Brain microvascular endothelial cell (primary cell): Measurements from ENCODE around the gene NTF3.
A peak's percentile ranks its signal among the peaks of the same experiment; 100 is the strongest.

Experiments used
- DNase-seq: peaks from one replicate; pipeline ENCODE4 v3.0.0-alpha.2; 2020
- H3K27ac ChIP-seq: fragments of 250-450 bp; sonication (Bioruptor Pico); 2 replicates; pipeline ENCODE4 v1.5.1; 2020; ENCODE audit warnings: mild to moderate bottlenecking, moderate library complexity
- H3K27me3 ChIP-seq: fragments of 250-450 bp; sonication (Bioruptor Pico); replicated peaks from 2 replicates; pipeline ENCODE4 v1.5.1; 2020; ENCODE audit warnings: mild to moderate bottlenecking
- H3K36me3 ChIP-seq: fragments of 250-450 bp; sonication (Bioruptor Pico); replicated peaks from 2 replicates; pipeline ENCODE4 v1.5.1; 2020; ENCODE audit warnings: mild to moderate bottlenecking
- H3K4me3 ChIP-seq: 2 replicates; pipeline ENCODE4 v1.5.1; 2011; ENCODE audit warnings: low read depth, mild to moderate bottlenecking, control low read depth, low read length, moderate library complexity
- CTCF ChIP-seq: IDR thresholded peaks from 2 replicates; pipeline ENCODE4 v1.5.1; 2011; ENCODE audit warnings: low read depth, mild to moderate bottlenecking, moderate library complexity, low read length, control low read depth, inconsistent platforms; ENCODE audit errors: missing control alignments
- in situ Hi-C: cut with HindIII; loops from 2 replicates; pipeline ENCODE4 v1.10.0; 2017; ENCODE audit warnings: low sequenced_read_pairs, low pct_ligation_motif_present

NTF3 gene

GRCh38 chr12:5428332-5429221 lies 3.3 kb upstream of the NTF3 start:
- Histone ChIP-seq H3K36me3 (no peaks in the 10 kb centered on the region), H3K4me3 (no peak overlapping the region), H3K27me3 (peaks cover 42% of the 10 kb centered on the region), H3K27ac (no peak overlapping the region)
- in situ Hi-C loops: no loop called here
- DNase-seq: peak; percentile 44
- TF ChIP-seq CTCF: peak; percentile 61

- Histone ChIP-seq H3K36me3 (no peaks in the 10 kb centered on the region), H3K27ac (no peak overlapping the region), H3K4me3 (no peak overlapping the region), H3K27me3 (peaks cover 54% of the 10 kb centered on the region)
- in situ Hi-C loops: no loop called here
- no peak for DNase-seq
- no peak for TF ChIP-seq CTCF
Measured at GRCh38 chr12:5429741-5430557, 2.0 kb upstream of the NTF3 start.

DNA sequence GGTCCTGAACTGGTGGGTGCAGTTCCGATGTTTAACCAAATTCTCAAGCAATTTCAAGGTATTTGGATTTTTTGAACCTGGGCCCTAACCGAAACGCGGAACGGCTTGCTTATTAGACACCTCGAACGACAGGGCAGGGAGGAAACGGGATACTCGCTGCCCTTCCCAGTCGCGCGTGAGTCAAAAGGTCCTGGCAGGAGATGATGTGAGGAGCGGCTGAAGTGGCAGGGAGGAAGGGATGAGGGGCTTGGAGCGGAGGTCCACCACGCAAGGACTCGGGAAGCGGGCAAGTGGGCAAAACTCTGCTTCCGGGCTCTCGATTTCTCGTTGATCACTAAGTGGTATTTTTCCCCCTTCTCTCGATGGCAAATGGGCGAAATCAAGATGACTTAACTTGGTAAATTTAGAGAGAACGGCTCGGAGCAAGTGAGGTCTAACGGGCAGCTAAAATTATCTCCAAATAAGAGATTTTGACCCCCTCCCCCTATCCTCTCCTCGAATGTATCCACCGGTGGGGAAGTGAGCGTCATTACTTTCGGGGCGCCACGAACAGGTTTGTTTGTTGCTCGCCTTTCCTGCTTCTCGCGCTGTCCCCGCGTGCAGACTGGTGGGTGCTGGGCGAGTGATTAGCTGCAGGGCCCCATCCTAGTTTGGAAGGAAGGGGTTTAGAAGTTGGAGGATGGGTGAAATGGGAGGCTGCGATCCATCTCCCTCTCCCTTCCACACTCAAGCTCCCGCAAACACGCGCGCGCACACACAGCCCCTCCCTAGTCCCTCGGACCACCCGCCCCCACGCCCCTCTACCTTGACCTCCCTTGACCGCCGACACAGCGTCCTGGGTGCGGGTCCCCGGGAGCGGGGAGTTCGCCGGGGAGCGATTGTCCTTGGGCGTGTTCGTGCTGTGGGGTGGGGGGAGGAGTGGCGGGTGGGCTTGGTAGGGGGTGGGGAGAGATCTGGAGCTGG lies 986 bp upstream of the NTF3 start:
- TF ChIP-seq CTCF: no peak
- H3K27ac ChIP-seq: no peak overlapping the region
- H3K27me3 ChIP-seq: peaks cover 64% of the 10 kb centered on the region

DNA sequence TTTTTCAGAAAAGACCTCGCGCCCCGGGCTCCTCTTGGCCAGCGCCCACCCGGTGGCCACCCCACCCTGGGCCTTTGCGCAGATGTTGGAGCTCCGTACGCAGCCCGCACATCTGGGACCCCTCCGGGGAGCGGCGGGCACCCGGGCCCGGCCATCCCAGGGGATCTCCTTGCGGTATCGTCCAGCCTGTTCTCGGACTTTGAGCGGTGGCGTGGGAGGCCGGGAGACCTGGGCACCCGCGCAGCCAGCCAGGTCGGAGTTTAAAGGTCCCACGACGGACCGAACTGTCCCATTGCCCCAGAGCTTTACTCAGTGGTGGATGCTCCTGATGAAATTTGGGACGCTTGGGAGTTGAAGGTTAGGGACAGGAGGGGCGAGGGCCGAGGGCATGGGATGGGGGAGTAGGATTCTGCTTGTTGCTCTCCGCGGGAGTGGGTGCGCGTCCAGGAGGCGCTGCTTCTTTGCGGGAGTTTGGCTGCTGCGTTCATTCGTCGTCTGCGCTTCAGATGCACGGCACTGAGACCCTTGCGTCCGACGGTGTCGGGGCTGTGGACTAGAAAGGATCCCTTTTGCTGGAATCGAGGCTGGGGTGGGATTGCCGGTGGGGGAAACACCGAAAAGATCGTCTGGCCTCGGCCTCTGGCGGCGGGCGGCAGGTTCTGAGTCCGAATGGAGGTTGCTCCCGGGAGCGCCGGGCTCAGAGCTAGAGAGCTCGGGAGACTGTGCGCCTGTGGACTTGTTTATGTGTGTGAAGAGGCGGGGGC lies 1.4 kb downstream of the NTF3 start:
- Histone ChIP-seq H3K4me3 (peak overlapping the region; percentile 3), H3K27me3 (peaks cover 66% of the 10 kb centered on the region), H3K36me3 (no peaks in the 10 kb centered on the region), H3K27ac (no peak overlapping the region)
- in situ Hi-C loops: no loop called here
- peak; percentile 1 for TF ChIP-seq CTCF
- no peak for DNase-seq

More for the DNA sequence above, 986 bp upstream of the NTF3 start:
- Histone ChIP-seq H3K36me3 (no peaks in the 10 kb centered on the region), H3K4me3 (no peak overlapping the region)
- DNase-seq: no peak
- in situ Hi-C loops: no loop called here
